ENCODE measurements around the gene DPF1. TPM values are rescaled to one million over a fixed set of nuclear protein-coding genes. Genes with fewer than 3 reads are reported as not detected.

DPF1 gene
- total RNA-seq, 2 experiments from 2014 or later = 7.6 to 11.3 TPM

DNA sequence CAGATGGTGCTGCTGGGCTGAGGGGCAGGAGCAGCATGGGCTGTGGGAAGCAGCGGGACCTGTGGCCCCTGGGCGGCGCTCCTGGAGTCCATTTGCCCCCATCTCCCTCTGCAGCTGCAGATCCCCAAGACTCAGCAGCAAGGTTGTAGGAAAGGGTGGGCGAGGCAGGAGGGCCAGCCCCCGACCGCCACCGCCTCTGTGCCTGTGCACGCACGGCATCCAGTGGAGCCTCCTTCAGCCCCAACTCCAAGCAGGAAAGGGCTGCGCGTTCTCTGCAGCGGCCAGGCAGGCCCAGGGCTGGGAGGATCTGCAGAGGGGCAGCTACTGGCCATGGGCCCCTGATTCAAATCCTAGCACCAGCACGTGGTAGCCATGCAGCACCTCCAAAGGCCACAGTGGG lies 20.8 kb downstream of the DPF1 start:
- H2AFZ ChIP-seq (ENCODE audit: low read length) = no peak overlapping the region

DNA sequence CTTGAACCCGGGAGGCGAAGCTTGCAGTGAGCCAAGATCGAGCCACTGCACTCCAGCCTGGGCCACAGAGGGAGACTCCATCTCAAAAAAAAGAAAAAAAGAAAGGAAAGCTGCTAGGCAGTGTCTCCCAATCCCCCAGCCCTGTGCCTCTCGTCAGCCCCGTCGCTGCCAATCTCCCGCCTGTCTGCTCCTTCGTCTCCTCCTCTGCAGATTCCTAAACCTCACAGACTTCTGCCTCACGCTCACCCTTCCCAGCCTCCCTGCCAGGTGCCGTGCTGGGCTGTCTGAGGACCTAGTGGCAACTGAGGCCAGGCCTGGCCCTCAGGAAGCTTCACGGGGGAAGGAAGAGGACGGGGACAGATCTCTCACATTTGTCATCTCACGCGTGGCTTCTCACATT lies 21.5 kb downstream of the DPF1 start:
- no peaks in the 10 kb centered on the region for H3K9me2 ChIP-seq (ENCODE audit: insufficient read depth, low read length)
- no peaks in the 10 kb centered on the region for H3K9me3 ChIP-seq (ENCODE audit: low read length)
- no TSS peak for BruUV-seq (replicated peaks)
- CTCF ChIA-PET (ENCODE audit: unreplicated experiment) = no interaction called here
- H3K79me2 ChIP-seq (ENCODE audit: insufficient read depth, low read depth, low read length) = no peaks in the 10 kb centered on the region
- DNase-seq (ENCODE audit: low spot score) = no peak
- TF ChIP-seq EZH2phosphoT487 (IDR thresholded peaks at IDR 0.05; ENCODE audit: borderline replicate concordance, low read depth, low read length) = no peak
- TF ChIP-seq, protein P1, sequence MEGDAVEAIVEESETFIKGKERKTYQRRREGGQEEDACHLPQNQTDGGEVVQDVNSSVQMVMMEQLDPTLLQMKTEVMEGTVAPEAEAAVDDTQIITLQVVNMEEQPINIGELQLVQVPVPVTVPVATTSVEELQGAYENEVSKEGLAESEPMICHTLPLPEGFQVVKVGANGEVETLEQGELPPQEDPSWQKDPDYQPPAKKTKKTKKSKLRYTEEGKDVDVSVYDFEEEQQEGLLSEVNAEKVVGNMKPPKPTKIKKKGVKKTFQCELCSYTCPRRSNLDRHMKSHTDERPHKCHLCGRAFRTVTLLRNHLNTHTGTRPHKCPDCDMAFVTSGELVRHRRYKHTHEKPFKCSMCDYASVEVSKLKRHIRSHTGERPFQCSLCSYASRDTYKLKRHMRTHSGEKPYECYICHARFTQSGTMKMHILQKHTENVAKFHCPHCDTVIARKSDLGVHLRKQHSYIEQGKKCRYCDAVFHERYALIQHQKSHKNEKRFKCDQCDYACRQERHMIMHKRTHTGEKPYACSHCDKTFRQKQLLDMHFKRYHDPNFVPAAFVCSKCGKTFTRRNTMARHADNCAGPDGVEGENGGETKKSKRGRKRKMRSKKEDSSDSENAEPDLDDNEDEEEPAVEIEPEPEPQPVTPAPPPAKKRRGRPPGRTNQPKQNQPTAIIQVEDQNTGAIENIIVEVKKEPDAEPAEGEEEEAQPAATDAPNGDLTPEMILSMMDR (conservative IDR thresholded peaks at IDR 0.05; ENCODE audit: low read length) = no peak
- H2AFZ ChIP-seq (ENCODE audit: low read length) = no peak overlapping the region
- H4K20me1 ChIP-seq (ENCODE audit: insufficient read depth, low read length) = no peaks in the 10 kb centered on the region
- H3K27ac ChIP-seq (ENCODE audit: low read depth, low read length, poor library complexity, severe bottlenecking) = no peak overlapping the region
- peaks cover 9% of the 10 kb centered on the region; the same call in 1 of the 2 replicates for H3K36me3 ChIP-seq (ENCODE audit: insufficient read depth, low read length)
- intact Hi-C loops (cut with micrococcal nuclease; ENCODE audit: unreplicated experiment) = no loop called here
- H3K4me3 ChIP-seq (ENCODE audit: low read depth, low read length, poor library complexity, severe bottlenecking) = no peak overlapping the region
- H3K4me2 ChIP-seq (ENCODE audit: low read length) = no peak overlapping the region
- H3K4me1 ChIP-seq (ENCODE audit: insufficient read depth, low read length, poor library complexity, severe bottlenecking) = no peaks in the 10 kb centered on the region
- POLR2A ChIA-PET = no interaction called here

More for the DNA sequence above, 20.8 kb downstream of the DPF1 start:
- no peaks in the 10 kb centered on the region for H3K4me1 ChIP-seq (ENCODE audit: insufficient read depth, low read length, poor library complexity, severe bottlenecking)
- H3K36me3 ChIP-seq (ENCODE audit: insufficient read depth, low read length) = peaks cover 9% of the 10 kb centered on the region; the same call in 1 of the 2 replicates
- CTCF ChIA-PET (ENCODE audit: unreplicated experiment) = no interaction called here
- H3K9me3 ChIP-seq (ENCODE audit: low read length) = no peaks in the 10 kb centered on the region
- H3K27ac ChIP-seq (ENCODE audit: low read depth, low read length, poor library complexity, severe bottlenecking) = no peak overlapping the region
- no peaks in the 10 kb centered on the region for H4K20me1 ChIP-seq (ENCODE audit: insufficient read depth, low read length)
- H3K79me2 ChIP-seq (ENCODE audit: insufficient read depth, low read depth, low read length) = no peaks in the 10 kb centered on the region
- H3K4me2 ChIP-seq (ENCODE audit: low read length) = no peak overlapping the region
- BruUV-seq (replicated peaks) = no TSS peak
- no peak for TF ChIP-seq EZH2phosphoT487 (IDR thresholded peaks at IDR 0.05; ENCODE audit: borderline replicate concordance, low read depth, low read length)
- TF ChIP-seq, protein P1 (conservative IDR thresholded peaks at IDR 0.05; ENCODE audit: low read length) = no peak
- intact Hi-C loops (cut with micrococcal nuclease; ENCODE audit: unreplicated experiment) = no loop called here
- H3K4me3 ChIP-seq (ENCODE audit: low read depth, low read length, poor library complexity, severe bottlenecking) = no peak overlapping the region
- POLR2A ChIA-PET = no interaction called here
- H3K9me2 ChIP-seq (ENCODE audit: insufficient read depth, low read length) = no peaks in the 10 kb centered on the region
- DNase-seq (ENCODE audit: low spot score) = no peak

DNA sequence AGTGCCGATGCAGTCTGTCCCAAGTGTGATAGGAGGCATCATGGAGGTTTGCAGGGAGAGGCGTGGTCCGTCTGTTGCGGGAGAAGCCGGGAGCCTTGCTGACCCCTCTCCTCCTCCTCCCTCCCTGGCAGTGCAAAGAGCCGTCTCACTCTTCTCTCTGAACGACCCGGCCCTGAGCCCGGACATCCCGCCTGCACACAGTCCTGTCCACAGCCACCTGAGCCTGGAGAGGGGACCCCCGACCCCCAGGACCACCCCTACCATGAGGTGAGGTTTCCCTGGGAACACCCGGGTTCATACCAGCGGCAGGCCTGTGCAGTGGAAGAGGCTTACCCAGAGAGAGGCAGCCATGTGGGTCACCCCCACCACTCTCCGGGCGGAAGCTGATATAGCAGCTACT lies 22.3 kb downstream of the DPF1 start:
- no peak overlapping the region for H3K4me3 ChIP-seq (ENCODE audit: low read depth, low read length, poor library complexity, severe bottlenecking)
- DNase-seq (ENCODE audit: low spot score) = no peak
- no peak overlapping the region for H2AFZ ChIP-seq (ENCODE audit: low read length)

More for the DNA sequence above, 22.3 kb downstream of the DPF1 start:
- H4K20me1 ChIP-seq (ENCODE audit: insufficient read depth, low read length) = no peaks in the 10 kb centered on the region
- no peaks in the 10 kb centered on the region for H3K9me2 ChIP-seq (ENCODE audit: insufficient read depth, low read length)
- no peak for TF ChIP-seq EZH2phosphoT487 (IDR thresholded peaks at IDR 0.05; ENCODE audit: borderline replicate concordance, low read depth, low read length)
- TF ChIP-seq, protein P1 (conservative IDR thresholded peaks at IDR 0.05; ENCODE audit: low read length) = no peak
- H3K36me3 ChIP-seq (ENCODE audit: insufficient read depth, low read length) = peaks cover 9% of the 10 kb centered on the region; the same call in 1 of the 2 replicates
- H3K4me1 ChIP-seq (ENCODE audit: insufficient read depth, low read length, poor library complexity, severe bottlenecking) = no peaks in the 10 kb centered on the region
- POLR2A ChIA-PET = no interaction called here
- no peak overlapping the region for H3K27ac ChIP-seq (ENCODE audit: low read depth, low read length, poor library complexity, severe bottlenecking)
- CTCF ChIA-PET (ENCODE audit: unreplicated experiment) = no interaction called here
- intact Hi-C loops (cut with micrococcal nuclease; ENCODE audit: unreplicated experiment) = no loop called here
- no peaks in the 10 kb centered on the region for H3K79me2 ChIP-seq (ENCODE audit: insufficient read depth, low read depth, low read length)
- H3K9me3 ChIP-seq (ENCODE audit: low read length) = no peaks in the 10 kb centered on the region
- BruUV-seq (replicated peaks) = no TSS peak
- no peak overlapping the region for H3K4me2 ChIP-seq (ENCODE audit: low read length)
